AG08396 (cell line): ENCODE results near the gene CDHR2.
A peak's percentile ranks its signal among the peaks of the same experiment; 100 is the strongest.
"Not testable (repeated sequence)": the region's sequence is repeated elsewhere in the genome, so short reads cannot be mapped to it uniquely, and the experiment has no call there.

Experiments used
- DNase-seq: peaks from one replicate; pipeline ENCODE4 v3.0.0; 2012; ENCODE audit warnings: low spot score, mixed read lengths

Gene CDHR2

GRCh38 chr5:176570044-176570443 lies 20.9 kb downstream of the CDHR2 start:
- peak; percentile 43 for DNase-seq

- DNase-seq = peak; percentile 83
Observed at GRCh38 chr5:176573564-176574296, 24.6 kb downstream of the CDHR2 start.

- DNase-seq = no peak
Observed at GRCh38 chr5:176574297-176574591, 25.1 kb downstream of the CDHR2 start.

GRCh38 chr5:176575066-176575465 lies 25.9 kb downstream of the CDHR2 start:
- no peak for DNase-seq

GRCh38 chr5:176575488-176576422 lies 26.6 kb downstream of the CDHR2 start:
- DNase-seq = no peak

- DNase-seq = no peak
Observed at GRCh38 chr5:176577312-176578176, 28.4 kb downstream of the CDHR2 start.

- DNase-seq = peak; percentile 67
Observed at GRCh38 chr5:176578391-176578808, 29.3 kb downstream of the CDHR2 start.

GRCh38 chr5:176579323-176579722 lies 30.2 kb downstream of the CDHR2 start:
- DNase-seq = no peak

GRCh38 chr5:176581361-176581760 lies 32.2 kb downstream of the CDHR2 start:
- DNase-seq = no peak

- DNase-seq = no peak
Observed at GRCh38 chr5:176583076-176583475, 33.9 kb downstream of the CDHR2 start.

- no peak for DNase-seq
Observed at GRCh38 chr5:176587398-176587797, 38.3 kb downstream of the CDHR2 start.

- DNase-seq = no peak
Observed at GRCh38 chr5:176588297-176588696, 39.2 kb downstream of the CDHR2 start.

GRCh38 chr5:176589039-176589769 lies 40.1 kb downstream of the CDHR2 start:
- no peak for DNase-seq

GRCh38 chr5:176590035-176590717 lies 41.0 kb downstream of the CDHR2 start:
- DNase-seq = no peak

- not testable (repeated sequence) for DNase-seq
Observed at GRCh38 chr5:176591667-176592066, 42.5 kb downstream of the CDHR2 start.

- no peak for DNase-seq
Observed at GRCh38 chr5:176592573-176592972, 43.4 kb downstream of the CDHR2 start.

- no peak for DNase-seq
Observed at GRCh38 chr5:176593273-176593869, 44.2 kb downstream of the CDHR2 start.

- no peak for DNase-seq
Observed at GRCh38 chr5:176594554-176594953, 45.4 kb downstream of the CDHR2 start.

- no peak for DNase-seq
Observed at GRCh38 chr5:176595386-176595943, 46.3 kb downstream of the CDHR2 start.

- no peak for DNase-seq
Observed at GRCh38 chr5:176596069-176596644, 47.0 kb downstream of the CDHR2 start.
